Breast epithelium (tissue), 3 donors: Measurements from ENCODE around the gene ATP6V1A.

Experiments
- POLR2A ChIP-seq: fragments of 450-650 bp; IDR thresholded peaks from one replicate; pipeline ENCODE4 v1.6.1; 2016; ENCODE audit warnings: antibody characterized with exemption, mild to moderate bottlenecking, moderate library complexity
- POLR2AphosphoS5 ChIP-seq, 3 donors: sonication (generic); formaldehyde crosslinking; IDR thresholded peaks; one replicate each; pipeline ENCODE4 v1.6.1; 2017; ENCODE audit warnings: antibody characterized with exemption in 3 of 3
- TF ChIP-seq, protein P1 (sequence below), 3 donors: fragments of 450-650 bp; IDR thresholded peaks; one replicate each; pipeline ENCODE4 v1.5.1; 2016 to 2017; ENCODE audit warnings: antibody characterized with exemption in 3 of 3, mild to moderate bottlenecking in 3 of 3, moderate library complexity in 3 of 3

GRCh38 chr3:113802795-113803455 is 56.1 kb downstream of the ATP6V1A start:
- TF ChIP-seq POLR2A (no peak), POLR2AphosphoS5 (IDR thresholded peaks at IDR 0.05) (no peak)
- TF ChIP-seq, protein P1, sequence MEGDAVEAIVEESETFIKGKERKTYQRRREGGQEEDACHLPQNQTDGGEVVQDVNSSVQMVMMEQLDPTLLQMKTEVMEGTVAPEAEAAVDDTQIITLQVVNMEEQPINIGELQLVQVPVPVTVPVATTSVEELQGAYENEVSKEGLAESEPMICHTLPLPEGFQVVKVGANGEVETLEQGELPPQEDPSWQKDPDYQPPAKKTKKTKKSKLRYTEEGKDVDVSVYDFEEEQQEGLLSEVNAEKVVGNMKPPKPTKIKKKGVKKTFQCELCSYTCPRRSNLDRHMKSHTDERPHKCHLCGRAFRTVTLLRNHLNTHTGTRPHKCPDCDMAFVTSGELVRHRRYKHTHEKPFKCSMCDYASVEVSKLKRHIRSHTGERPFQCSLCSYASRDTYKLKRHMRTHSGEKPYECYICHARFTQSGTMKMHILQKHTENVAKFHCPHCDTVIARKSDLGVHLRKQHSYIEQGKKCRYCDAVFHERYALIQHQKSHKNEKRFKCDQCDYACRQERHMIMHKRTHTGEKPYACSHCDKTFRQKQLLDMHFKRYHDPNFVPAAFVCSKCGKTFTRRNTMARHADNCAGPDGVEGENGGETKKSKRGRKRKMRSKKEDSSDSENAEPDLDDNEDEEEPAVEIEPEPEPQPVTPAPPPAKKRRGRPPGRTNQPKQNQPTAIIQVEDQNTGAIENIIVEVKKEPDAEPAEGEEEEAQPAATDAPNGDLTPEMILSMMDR (IDR thresholded peaks at IDR 0.05) = no peak
